Activated CD4-positive, alpha-beta memory T cell treated with anti-CD3 and anti-CD28 coated beads for 36 hours (primary cell): Measurements from ENCODE around the gene DENND1A. TPM values are rescaled to one million over a fixed set of nuclear protein-coding genes. Genes with fewer than 3 reads are reported as not detected.

ENCODE experiments used
- CTCF ChIA-PET: fragments of 350-600 bp; sonication (Branson Sonifier 250); formaldehyde crosslinking; loops from one replicate; lab custom pipeline; 2021; ENCODE audit warnings: antibody characterized with exemption, inconsistent platforms; lab: Charles Lee
- POLR2A ChIA-PET: fragments of 350-600 bp; sonication (Branson Sonifier 250); formaldehyde crosslinking; loops from one replicate; lab custom pipeline; 2021; ENCODE audit warnings: antibody characterized with exemption; lab: Charles Lee
- DNase-seq: peaks from one replicate; pipeline ENCODE4 v3.0.0-alpha.2; 2020
- H3K27ac Mint-ChIP-seq: one replicate; pipeline ENCODE4 v1.8.0; 2021; ENCODE audit warnings: mixed read lengths
- H3K27me3 Mint-ChIP-seq: one replicate; pipeline ENCODE4 v1.8.0; 2021; ENCODE audit warnings: mixed read lengths
- H3K36me3 Mint-ChIP-seq: one replicate; pipeline ENCODE4 v1.8.0; 2021; ENCODE audit warnings: mixed read lengths
- H3K4me1 Mint-ChIP-seq: one replicate; pipeline ENCODE4 v1.8.0; 2021; ENCODE audit warnings: low read depth, mixed read lengths
- H3K4me3 Mint-ChIP-seq: one replicate; pipeline ENCODE4 v1.8.0; 2021; ENCODE audit warnings: mild to moderate bottlenecking, mixed read lengths
- H3K9me3 Mint-ChIP-seq: one replicate; pipeline ENCODE4 v1.8.0; 2021; ENCODE audit warnings: mixed read lengths
- intact Hi-C: fragments of 100-400 bp; cut with micrococcal nuclease; formaldehyde crosslinking; loops from one replicate; pipeline ENCODE4 v1.15.1; 2023
- total RNA-seq, 2 experiments: library from RNA; stranded (reverse); gene quantifications; one replicate each; pipeline ENCODE4 v1.2.3, GENCODE V29; 2021

The DENND1A gene
- total RNA-seq, 2 experiments from 2014 or later = 17.3 to 18.0 TPM

- no peak overlapping the region for H3K4me3 Mint-ChIP-seq
- CTCF ChIA-PET = no interaction called here
- no peak overlapping the region for H3K27ac Mint-ChIP-seq
- H3K9me3 Mint-ChIP-seq = peaks cover 11% of the 10 kb centered on the region
- no peaks in the 10 kb centered on the region for H3K27me3 Mint-ChIP-seq
- intact Hi-C loops = loop anchor here (5.0 kb wide), 1 partner anchor 35 kb away; no protein-coding TSS in a partner anchor
- POLR2A ChIA-PET = no interaction called here
- peaks cover 30% of the 10 kb centered on the region for H3K36me3 Mint-ChIP-seq
- no peak for DNase-seq
- peaks cover 12% of the 10 kb centered on the region for H3K4me1 Mint-ChIP-seq
Observed at GRCh38 chr9:123676869-123677268, 253.1 kb downstream of the DENND1A start.

- no peaks in the 10 kb centered on the region for H3K4me1 Mint-ChIP-seq
- H3K9me3 Mint-ChIP-seq = peaks cover 29% of the 10 kb centered on the region
- H3K27me3 Mint-ChIP-seq = no peaks in the 10 kb centered on the region
- no peak overlapping the region for H3K4me3 Mint-ChIP-seq
- ChIA-PET CTCF (no interaction called here), POLR2A (no interaction called here)
- H3K27ac Mint-ChIP-seq = no peak overlapping the region
- no peak for DNase-seq
- intact Hi-C loops = no loop called here
- H3K36me3 Mint-ChIP-seq = peaks cover 59% of the 10 kb centered on the region
Observed at GRCh38 chr9:123669346-123669745, 260.6 kb downstream of the DENND1A start.

GRCh38 chr9:123663529-123663928 is 266.4 kb downstream of the DENND1A start:
- Mint-ChIP-seq H3K36me3 (peaks cover 51% of the 10 kb centered on the region), H3K4me3 (no peak overlapping the region), H3K9me3 (peaks cover 34% of the 10 kb centered on the region), H3K27ac (no peak overlapping the region), H3K4me1 (no peaks in the 10 kb centered on the region), H3K27me3 (no peaks in the 10 kb centered on the region)
- POLR2A ChIA-PET = no interaction called here
- no peak for DNase-seq
- CTCF ChIA-PET = no interaction called here
- intact Hi-C loops = no loop called here

DNA sequence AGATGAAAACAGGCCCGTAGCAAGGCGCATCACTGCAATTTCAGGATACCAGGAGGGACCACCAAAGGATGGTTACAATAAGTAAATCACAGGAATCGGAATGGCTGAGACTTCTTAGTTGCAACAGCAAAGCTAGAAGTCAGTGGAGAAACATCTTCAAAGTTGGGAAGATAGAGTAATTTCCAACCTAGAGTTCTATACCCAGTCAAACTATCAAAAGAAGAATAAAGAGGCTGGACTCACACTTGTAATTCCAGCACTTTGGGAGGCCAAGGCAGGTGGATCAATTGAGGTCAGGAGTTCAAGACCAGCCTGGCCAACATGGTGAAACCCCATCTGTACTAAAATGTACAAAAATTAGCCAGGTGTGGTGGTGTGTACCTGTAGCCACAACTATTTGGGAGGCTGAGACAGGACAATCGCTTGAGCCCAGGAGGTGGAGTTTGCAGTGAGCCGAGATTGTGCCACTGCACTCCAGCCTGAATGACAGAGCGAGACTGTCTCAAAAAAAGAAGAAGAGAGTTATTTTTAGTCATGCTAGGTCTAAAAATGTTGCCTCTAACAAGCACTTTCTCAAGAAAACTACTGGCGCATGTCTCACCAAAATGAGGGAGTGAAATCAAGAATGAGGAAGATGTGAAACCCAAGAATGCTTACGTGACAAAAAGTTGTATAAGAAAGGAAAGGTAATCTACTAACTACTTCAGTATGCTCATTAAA is 267.7 kb downstream of the DENND1A start:
- Mint-ChIP-seq H3K4me1 (no peaks in the 10 kb centered on the region), H3K4me3 (no peak overlapping the region), H3K27me3 (no peaks in the 10 kb centered on the region), H3K9me3 (peaks cover 28% of the 10 kb centered on the region), H3K36me3 (peaks cover 45% of the 10 kb centered on the region), H3K27ac (no peak overlapping the region)
- no peak for DNase-seq
- CTCF ChIA-PET = no interaction called here
- intact Hi-C loops = no loop called here
- POLR2A ChIA-PET = no interaction called here

DNA sequence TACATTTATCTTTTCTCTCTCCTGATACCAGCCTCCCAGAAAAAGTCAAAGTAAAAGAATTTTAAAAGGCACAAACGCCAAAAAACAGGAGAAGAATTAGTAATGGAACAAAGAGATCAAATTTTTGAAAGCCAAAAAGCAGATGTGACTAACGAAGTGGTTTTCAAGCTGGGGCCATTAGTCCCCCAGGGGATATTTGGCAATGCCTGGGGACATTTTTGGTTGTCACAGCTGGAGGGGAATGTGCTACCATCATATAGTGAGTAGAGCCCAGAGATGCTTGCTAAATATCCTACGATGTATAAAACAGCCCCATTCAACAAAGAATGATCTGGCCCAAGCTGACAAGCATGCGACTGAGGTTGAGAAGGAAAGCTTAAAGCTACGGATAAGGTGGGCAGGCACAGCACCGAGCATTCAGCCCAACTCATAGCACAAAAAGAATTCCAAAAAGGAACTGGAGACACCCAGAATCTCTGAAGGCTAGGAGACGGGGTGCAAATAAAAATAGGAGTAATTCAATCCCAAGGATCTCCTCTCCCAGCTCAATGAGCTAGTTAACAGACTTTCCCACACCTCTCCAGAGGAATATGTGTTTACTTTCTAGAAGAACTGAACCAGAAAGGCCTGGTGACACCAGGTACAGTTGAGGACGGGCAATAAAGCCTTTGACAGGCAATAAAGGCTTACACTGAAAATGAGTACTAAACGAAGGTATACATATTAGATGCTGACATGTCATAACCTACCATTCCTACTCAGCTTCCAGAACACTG is 269.0 kb downstream of the DENND1A start:
- Mint-ChIP-seq H3K4me1 (no peaks in the 10 kb centered on the region), H3K27me3 (no peaks in the 10 kb centered on the region), H3K9me3 (peaks cover 27% of the 10 kb centered on the region), H3K27ac (no peak overlapping the region), H3K4me3 (no peak overlapping the region), H3K36me3 (peaks cover 35% of the 10 kb centered on the region)
- POLR2A ChIA-PET = interaction anchor here (0.5 kb wide), 1 partner anchor 763 kb away, joined by 3 read pairs; no protein-coding TSS in a partner anchor
- CTCF ChIA-PET = no interaction called here
- intact Hi-C loops = no loop called here
- DNase-seq = no peak

GRCh38 chr9:123659358-123659757 is 270.6 kb downstream of the DENND1A start:
- intact Hi-C loops = no loop called here
- CTCF ChIA-PET = no interaction called here
- POLR2A ChIA-PET = no interaction called here
- Mint-ChIP-seq H3K36me3 (peaks cover 27% of the 10 kb centered on the region), H3K4me3 (no peak overlapping the region), H3K27ac (no peak overlapping the region), H3K27me3 (no peaks in the 10 kb centered on the region), H3K4me1 (no peaks in the 10 kb centered on the region), H3K9me3 (peaks cover 16% of the 10 kb centered on the region)
- DNase-seq = no peak

- peaks cover 13% of the 10 kb centered on the region for H3K9me3 Mint-ChIP-seq
- H3K36me3 Mint-ChIP-seq = peaks cover 24% of the 10 kb centered on the region
- no peaks in the 10 kb centered on the region for H3K27me3 Mint-ChIP-seq
- ChIA-PET POLR2A (no interaction called here), CTCF (no interaction called here)
- DNase-seq = no peak
- H3K27ac Mint-ChIP-seq = no peak overlapping the region
- intact Hi-C loops = no loop called here
- no peak overlapping the region for H3K4me3 Mint-ChIP-seq
- no peaks in the 10 kb centered on the region for H3K4me1 Mint-ChIP-seq
Observed at GRCh38 chr9:123658792-123659191, 271.1 kb downstream of the DENND1A start.

DNA sequence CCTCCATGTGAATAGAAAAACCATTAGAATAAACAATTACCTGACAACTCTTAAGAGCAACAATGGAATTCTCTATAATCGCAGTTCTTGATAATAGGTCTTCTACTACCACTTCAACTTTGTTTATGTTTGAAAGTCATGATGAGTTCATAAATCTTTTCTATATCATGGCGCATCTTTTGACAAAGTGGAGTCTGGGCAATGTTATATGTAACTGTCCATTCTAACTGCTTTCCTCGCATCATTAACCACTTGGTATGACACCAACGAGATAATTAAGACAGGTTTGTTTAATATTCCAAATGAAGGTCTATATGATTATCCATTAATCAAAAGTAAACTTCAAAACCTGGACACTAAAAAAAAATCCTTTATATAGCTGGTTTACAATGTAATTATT is 272.0 kb downstream of the DENND1A start:
- no peaks in the 10 kb centered on the region for H3K4me1 Mint-ChIP-seq
- intact Hi-C loops = no loop called here
- no peak overlapping the region for H3K4me3 Mint-ChIP-seq
- H3K27ac Mint-ChIP-seq = no peak overlapping the region
- POLR2A ChIA-PET = no interaction called here
- peaks cover 19% of the 10 kb centered on the region for H3K36me3 Mint-ChIP-seq
- no peak for DNase-seq
- peaks cover 11% of the 10 kb centered on the region for H3K9me3 Mint-ChIP-seq
- no peaks in the 10 kb centered on the region for H3K27me3 Mint-ChIP-seq
- CTCF ChIA-PET = no interaction called here

GRCh38 chr9:123657099-123657498 is 272.8 kb downstream of the DENND1A start:
- peaks cover 5% of the 10 kb centered on the region for H3K9me3 Mint-ChIP-seq
- H3K36me3 Mint-ChIP-seq = peaks cover 11% of the 10 kb centered on the region
- H3K27ac Mint-ChIP-seq = no peak overlapping the region
- H3K4me1 Mint-ChIP-seq = no peaks in the 10 kb centered on the region
- DNase-seq = no peak
- intact Hi-C loops = no loop called here
- no peak overlapping the region for H3K4me3 Mint-ChIP-seq
- ChIA-PET CTCF (no interaction called here), POLR2A (no interaction called here)
- no peaks in the 10 kb centered on the region for H3K27me3 Mint-ChIP-seq

DNA sequence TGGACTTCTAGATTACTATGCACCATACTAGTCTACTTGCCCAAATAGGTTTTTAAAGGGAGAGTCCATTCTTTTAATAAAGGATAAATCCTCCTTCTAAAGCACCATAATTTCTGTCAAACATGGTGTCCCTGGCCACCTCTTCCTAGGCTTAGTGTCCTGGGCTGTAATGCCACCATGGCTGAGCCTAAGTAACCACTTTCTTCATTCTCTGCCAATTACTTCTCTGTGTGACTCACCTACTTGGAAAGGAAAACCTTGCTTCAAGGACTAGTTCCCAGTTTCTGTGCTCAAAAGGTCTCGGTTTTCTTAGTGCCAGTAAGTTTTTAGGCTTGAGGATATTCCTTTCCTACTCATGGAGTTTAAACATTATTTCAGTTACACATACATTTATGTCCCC is 273.4 kb downstream of the DENND1A start:
- no peaks in the 10 kb centered on the region for H3K9me3 Mint-ChIP-seq
- no peaks in the 10 kb centered on the region for H3K4me1 Mint-ChIP-seq
- ChIA-PET POLR2A (no interaction called here), CTCF (no interaction called here)
- H3K36me3 Mint-ChIP-seq = peaks cover 9% of the 10 kb centered on the region
- H3K27me3 Mint-ChIP-seq = no peaks in the 10 kb centered on the region
- DNase-seq = no peak
- H3K4me3 Mint-ChIP-seq = no peak overlapping the region
- H3K27ac Mint-ChIP-seq = no peak overlapping the region
- intact Hi-C loops = no loop called here

DNA sequence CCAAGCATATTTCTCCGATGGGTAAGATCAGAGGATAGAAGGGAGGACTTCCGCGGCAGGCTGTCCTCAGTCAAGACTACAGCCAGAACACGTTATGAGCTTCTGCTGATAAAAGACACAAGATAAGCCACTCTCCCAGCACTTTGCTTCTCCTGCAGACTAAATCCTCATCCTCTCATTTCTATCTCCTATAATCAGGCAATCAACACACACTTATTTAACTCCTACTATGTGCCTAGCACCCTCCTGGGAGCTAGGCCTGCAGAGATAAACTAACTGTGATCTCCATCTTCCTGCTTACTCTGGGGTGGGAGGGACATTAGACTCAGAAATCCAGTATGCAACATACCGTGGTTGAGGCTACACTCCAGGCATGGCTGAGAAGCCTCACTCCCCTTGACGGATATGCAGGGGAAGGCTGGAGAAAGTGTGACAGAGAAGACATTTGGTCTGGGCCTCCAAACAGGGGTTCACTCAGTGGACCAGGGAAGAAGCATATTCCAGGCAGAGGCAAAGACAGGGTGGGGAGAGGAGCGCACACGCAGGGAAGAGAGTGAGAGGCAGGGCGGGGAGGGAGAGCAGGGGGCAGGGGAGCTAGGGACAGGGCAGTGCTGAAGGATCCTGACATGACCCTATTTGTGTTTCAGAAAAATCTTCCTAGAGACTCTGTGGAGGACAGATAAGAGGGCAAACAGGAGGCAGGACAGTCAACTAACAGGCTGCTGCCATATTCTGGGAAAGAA is 274.1 kb downstream of the DENND1A start:
- Mint-ChIP-seq H3K27ac (no peak overlapping the region), H3K4me3 (no peak overlapping the region), H3K36me3 (peaks cover 9% of the 10 kb centered on the region), H3K4me1 (no peaks in the 10 kb centered on the region), H3K9me3 (no peaks in the 10 kb centered on the region), H3K27me3 (no peaks in the 10 kb centered on the region)
- intact Hi-C loops = no loop called here
- DNase-seq = no peak
- CTCF ChIA-PET = no interaction called here
- POLR2A ChIA-PET = no interaction called here

GRCh38 chr9:123654994-123655637 is 274.8 kb downstream of the DENND1A start:
- intact Hi-C loops = no loop called here
- Mint-ChIP-seq H3K4me1 (no peaks in the 10 kb centered on the region), H3K27ac (no peak overlapping the region), H3K27me3 (no peaks in the 10 kb centered on the region), H3K4me3 (no peak overlapping the region), H3K9me3 (no peaks in the 10 kb centered on the region), H3K36me3 (peaks cover 9% of the 10 kb centered on the region)
- POLR2A ChIA-PET = no interaction called here
- no peak for DNase-seq
- CTCF ChIA-PET = no interaction called here
